H1 (cell line): Measurements from ENCODE around the gene RELCH. TPM values are rescaled to one million over a fixed set of nuclear protein-coding genes. Genes with fewer than 3 reads are reported as not detected.

Experiments used
- CTCF ChIA-PET: fragments of 300-600 bp; sonication (Branson Sonifier 250); formaldehyde crosslinking; loops from one replicate; lab custom pipeline; 2021; ENCODE audit not compliant: partially characterized antibody; lab: Charles Lee
- POLR2A ChIA-PET: fragments of 300-600 bp; sonication (Branson Sonifier 250); formaldehyde crosslinking; loops from one replicate; lab custom pipeline; 2021; ENCODE audit warnings: inconsistent platforms; ENCODE audit not compliant: partially characterized antibody; lab: Charles Lee
- DNase-seq, 2 experiments: peaks; one replicate each; pipeline versions ENCODE4 v3.0.0 to v3.0.0-alpha.2; 2010 to 2022; ENCODE audit warnings: low spot score in 2 of 2, low read depth in 1 of 2, mixed read lengths in 1 of 2
- FAIRE-seq: peaks from 2 replicates; lab custom pipeline; 2011; peaks lifted over from hg19 to GRCh38; lab: Jason Lieb, UNC
- H2AFZ ChIP-seq: 2 replicates; pipeline ENCODE4 v1.8.1; 2012; ENCODE audit warnings: low read length, inconsistent platforms
- H2AK5ac ChIP-seq: 2 replicates; pipeline ENCODE4 v1.6.1; 2013; ENCODE audit warnings: low read depth, low read length
- H2BK120ac ChIP-seq: replicated peaks from 2 replicates; pipeline ENCODE3; 2013; ENCODE audit warnings: low read depth, low read length, inconsistent platforms
- H2BK12ac ChIP-seq: 2 replicates; pipeline ENCODE4 v1.6.1; 2013; ENCODE audit warnings: low read depth, low read length
- H2BK15ac ChIP-seq: 2 replicates; pipeline ENCODE4 v1.6.1; 2013; ENCODE audit warnings: low read length
- H2BK20ac ChIP-seq: 2 replicates; pipeline ENCODE4 v1.6.1; 2013; ENCODE audit warnings: low read length
- H2BK5ac ChIP-seq: 2 replicates; pipeline ENCODE4 v1.6.1; 2013; ENCODE audit warnings: low read depth, low read length
- H3K14ac ChIP-seq: 2 replicates; pipeline ENCODE4 v1.6.1; 2013; ENCODE audit warnings: inconsistent platforms; ENCODE audit not compliant: insufficient read length
- H3K18ac ChIP-seq: 2 replicates; pipeline ENCODE4 v1.6.1; 2013; ENCODE audit warnings: low read length; ENCODE audit errors: extremely low read depth
- H3K23ac ChIP-seq: 2 replicates; pipeline ENCODE4 v1.6.1; 2013; ENCODE audit warnings: inconsistent platforms; ENCODE audit not compliant: insufficient read length
- H3K23me2 ChIP-seq: 2 replicates; pipeline ENCODE4 v1.6.1; 2013; ENCODE audit warnings: low read depth, low read length
- H3K27ac ChIP-seq: 2 replicates; pipeline ENCODE4 v1.6.1; 2011; ENCODE audit warnings: low read depth, low read length, inconsistent platforms
- H3K27me3 ChIP-seq, 4 experiments: replicated peaks in 1 of 4; 1 replicate in 1 of 4; 2 replicates in 3 of 4; pipeline versions ENCODE4 v1.6.1 to v1.8.1; 2011 to 2013; ENCODE audit warnings: low read length in 3 of 4, mild to moderate bottlenecking in 3 of 4, inconsistent platforms in 2 of 4, mixed read lengths in 2 of 4, moderate library complexity in 1 of 4; ENCODE audit not compliant: control insufficient read depth in 3 of 4, insufficient read depth in 3 of 4; ENCODE audit errors: extremely low read depth in 1 of 4
- H3K36me3 ChIP-seq, 4 experiments: 2 replicates each; pipeline versions ENCODE4 v1.6.1 to v1.8.1; 2011 to 2013; ENCODE audit warnings: mild to moderate bottlenecking in 4 of 4, low read length in 3 of 4, moderate library complexity in 2 of 4, control low read depth in 1 of 4, inconsistent platforms in 1 of 4; ENCODE audit not compliant: insufficient read depth in 4 of 4, control insufficient read depth in 2 of 4
- H3K4ac ChIP-seq: replicated peaks from 2 replicates; pipeline ENCODE3; 2013; ENCODE audit warnings: low read length, low read depth, mixed read lengths, inconsistent platforms; ENCODE audit not compliant: insufficient read length
- H3K4me1 ChIP-seq, 4 experiments: replicated peaks in 1 of 4; 1 replicate in 1 of 4; 2 replicates in 3 of 4; pipeline versions ENCODE4 v1.6.1 to v1.8.1; 2011 to 2013; ENCODE audit warnings: low read length in 3 of 4, inconsistent platforms in 2 of 4, mixed read lengths in 1 of 4; ENCODE audit not compliant: insufficient read depth in 4 of 4, control insufficient read depth in 3 of 4
- H3K4me2 ChIP-seq, 2 experiments: 2 replicates each; pipeline versions ENCODE4 v1.6.1 to v1.8.1; 2011 to 2013; ENCODE audit warnings: low read depth in 2 of 2, low read length in 2 of 2, control low read depth in 1 of 2, inconsistent platforms in 1 of 2, mild to moderate bottlenecking in 1 of 2; ENCODE audit not compliant: insufficient read depth in 1 of 2
- H3K4me3 ChIP-seq, 4 experiments: fragments of 200-600, 300-600 bp in 1 of 4; sonication (generic), shearing (Covaris generic), sonication (Bioruptor Twin) in 1 of 4; 2 replicates each; pipeline versions ENCODE4 v1.5.1 to v1.8.1; 2011 to 2016; ENCODE audit warnings: low read length in 4 of 4, low read depth in 3 of 4, control low read depth in 2 of 4, inconsistent platforms in 2 of 4, mild to moderate bottlenecking in 2 of 4, mixed read lengths in 1 of 4, moderate library complexity in 1 of 4; ENCODE audit not compliant: insufficient read depth in 2 of 4; ENCODE audit errors: extremely low read depth in 1 of 4
- H3K56ac ChIP-seq: replicated peaks from 2 replicates; pipeline ENCODE3; 2013; ENCODE audit warnings: low read depth, mild to moderate bottlenecking, mixed read lengths, low read length, inconsistent platforms; ENCODE audit not compliant: insufficient read length
- H3K79me1 ChIP-seq: 2 replicates; pipeline ENCODE4 v1.6.1; 2013; ENCODE audit warnings: low read depth, low read length, control low read depth
- H3K79me2 ChIP-seq, 2 experiments: 2 replicates each; pipeline versions ENCODE4 v1.6.1 to v1.8.1; 2012 to 2013; ENCODE audit warnings: low read length in 2 of 2, mild to moderate bottlenecking in 2 of 2, inconsistent platforms in 1 of 2; ENCODE audit not compliant: insufficient read depth in 2 of 2, control insufficient read depth in 1 of 2
- H3K9ac ChIP-seq, 4 experiments: replicated peaks in 1 of 4; 1 replicate in 1 of 4; 2 replicates in 3 of 4; pipeline versions ENCODE4 v1.6.1 to v1.8.1; 2011 to 2013; ENCODE audit warnings: low read depth in 3 of 4, low read length in 3 of 4, control low read depth in 2 of 4, mild to moderate bottlenecking in 2 of 4, moderate library complexity in 2 of 4, inconsistent platforms in 1 of 4; ENCODE audit errors: extremely low read depth in 1 of 4
- H3K9me3 ChIP-seq, 2 experiments: 2 replicates each; pipeline versions ENCODE4 v1.6.1 to v1.8.1; 2012 to 2013; ENCODE audit warnings: mild to moderate bottlenecking in 2 of 2, moderate library complexity in 2 of 2, control low read depth in 1 of 2, inconsistent platforms in 1 of 2, low read depth in 1 of 2, low read length in 1 of 2, mixed read lengths in 1 of 2; ENCODE audit not compliant: insufficient read depth in 2 of 2
- H4K20me1 ChIP-seq, 2 experiments: replicated peaks in 1 of 2; 2 replicates each; pipeline versions ENCODE3 to v1.8.1; 2011 to 2013; ENCODE audit warnings: inconsistent platforms in 2 of 2, low read length in 2 of 2, mild to moderate bottlenecking in 1 of 2; ENCODE audit not compliant: insufficient read depth in 2 of 2, control insufficient read depth in 1 of 2
- H4K5ac ChIP-seq: 2 replicates; pipeline ENCODE4 v1.6.1; 2013; ENCODE audit warnings: low read length, low read depth, mixed read lengths, inconsistent platforms; ENCODE audit not compliant: insufficient read length
- H4K8ac ChIP-seq: 2 replicates; pipeline ENCODE4 v1.8.0; 2013; ENCODE audit warnings: mild to moderate bottlenecking, moderate library complexity, low read length, inconsistent platforms; ENCODE audit not compliant: insufficient read depth; ENCODE audit errors: extremely low read depth
- H4K91ac ChIP-seq: replicated peaks from 2 replicates; pipeline ENCODE3; 2013; ENCODE audit warnings: low read length, mixed read lengths, inconsistent platforms; ENCODE audit not compliant: insufficient read length
- CEBPB ChIP-seq: IDR thresholded peaks from 2 replicates; pipeline ENCODE4 v1.6.1; 2012; ENCODE audit warnings: low read depth, low read length
- CHD1 ChIP-seq: IDR thresholded peaks from 2 replicates; pipeline ENCODE4 v1.6.1; 2012; ENCODE audit warnings: low read depth, low read length, improper control_type of control experiment
- WGBS, 2 experiments: shearing (Covaris generic) in 1 of 2; methylation state at CpG; one replicate each; pipeline versions ENCODE4 v1.1.6 to v1.1.7; 2013 to 2015; ENCODE audit warnings: low lambda C conversion rate in 2 of 2, mixed read lengths in 2 of 2, inconsistent platforms in 1 of 2, low coverage in 1 of 2, missing lambda C conversion rate in 1 of 2; ENCODE audit not compliant: insufficient replicate concordance in 2 of 2, insufficient coverage in 1 of 2, insufficient read length in 1 of 2; ENCODE audit errors: extremely low coverage in 1 of 2, missing lambda C conversion rate in 1 of 2; 5-methylcytosine and 5-hydroxymethylcytosine counted together
- polyA plus RNA-seq, 7 experiments: library from polyadenylated mRNA; depleted of rRNA in 3 of 7; stranded (reverse) in 5 of 7; unstranded in 2 of 7; fragments of >200 nt in 5 of 7; fragments of 200-250 nt in 2 of 7; gene quantifications; 1 replicate in 5 of 7; 2 replicates in 1 of 7; 4 replicates in 1 of 7; pipeline versions ENCODE4 v1.2.1 to v1.2.3, GENCODE V29; 2011 to 2013; ENCODE audit warnings: missing spikeins in 2 of 7, mixed read lengths in 2 of 7
- total RNA-seq: library from RNA; stranded (reverse); fragmentation: NEBNext Ultra II Directional; extraction: Animal tissue kit (Norgen Biotek cat#: 25700); gene quantifications from 2 replicates; pipeline ENCODE4 v1.2.1, GENCODE V29; 2021

The RELCH gene
- total and polyA plus RNA-seq, 2 of the 8 experiments (the other 6 are each of a cell fraction or from before 2014, with no cell fraction given), result 7.3 to 26.9 TPM

DNA sequence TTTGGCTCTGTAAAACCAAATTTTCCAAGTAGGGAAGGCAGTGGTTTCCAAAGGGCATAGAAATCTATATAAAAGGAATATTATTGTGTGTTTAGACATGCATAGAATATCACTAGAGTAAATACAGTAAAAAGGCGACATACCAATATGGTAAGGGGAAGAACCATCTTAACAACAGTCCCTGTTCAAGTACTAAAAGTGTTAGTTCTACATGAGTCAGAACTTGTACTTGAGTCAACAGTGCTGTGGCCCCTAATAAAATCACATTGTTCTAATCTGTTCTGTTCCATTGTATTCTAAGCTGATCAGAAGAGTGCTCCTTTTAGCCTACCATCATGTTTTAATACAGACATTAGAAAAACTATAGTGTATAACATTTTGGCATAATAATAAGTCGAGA is 102.0 kb downstream of the RELCH start:
- Histone ChIP-seq H3K56ac (no peak overlapping the region), H3K9me3 (no peaks in the 10 kb centered on the region), H4K91ac (no peak overlapping the region), H3K27ac (no peak overlapping the region), H3K79me1 (no peaks in the 10 kb centered on the region), H3K4me2 (no peak overlapping the region), H2BK120ac (no peak overlapping the region), H2BK20ac (no peak overlapping the region), H2BK5ac (no peak overlapping the region), H3K4me1 (no peaks in the 10 kb centered on the region), H3K79me2 (no peaks in the 10 kb centered on the region), H3K4me3 (no peak overlapping the region), H2AK5ac (no peak overlapping the region), H4K5ac (no peak overlapping the region), H4K8ac (no peak overlapping the region), H2BK12ac (no peak overlapping the region), H3K27me3 (no peaks in the 10 kb centered on the region), H3K23me2 (no peaks in the 10 kb centered on the region; the same call in 1 of the 2 replicates), H3K36me3 (peaks cover 0 to 3% (median 0%) of the 10 kb centered on the region in 4 experiments; a peak in 3 of 8 replicates), H2AFZ (no peak overlapping the region), H3K9ac (no peak overlapping the region), H3K4ac (no peak overlapping the region), H3K14ac (no peak overlapping the region), H2BK15ac (no peak overlapping the region), H4K20me1 (peaks cover 0 to 2% of the 10 kb centered on the region in 2 experiments), H3K23ac (no peak overlapping the region), H3K18ac (no peak overlapping the region)
- WGBS, 2 experiments, result 92 to 100% methylated on average over 1 to 2 of the region's 2 CpGs
- ChIA-PET POLR2A (no interaction called here), CTCF (no interaction called here)
- FAIRE-seq (no peak), DNase-seq (no peak)
- no peak for TF ChIP-seq CEBPB
- no peak for TF ChIP-seq CHD1
